Uterus (tissue), 2 donors: ENCODE measurements around the gene SMAD4.

Experiments
- POLR2A ChIP-seq, 2 donors: fragments of 450-650 bp; IDR thresholded peaks; one replicate each; pipeline ENCODE4 v1.6.1; 2016; ENCODE audit warnings: antibody characterized with exemption in 2 of 2, mild to moderate bottlenecking in 1 of 2, moderate library complexity in 1 of 2
- TF ChIP-seq, protein P1 (sequence below), 4 experiments: fragments of 200-600 bp in 2 of 4; fragments of 450-650 bp in 2 of 4; sonication (generic) in 2 of 4; IDR thresholded peaks; one replicate each; pipeline ENCODE4 v1.5.1; 2016 to 2019; ENCODE audit warnings: antibody characterized with exemption in 4 of 4, mild to moderate bottlenecking in 2 of 4, moderate library complexity in 1 of 4

DNA sequence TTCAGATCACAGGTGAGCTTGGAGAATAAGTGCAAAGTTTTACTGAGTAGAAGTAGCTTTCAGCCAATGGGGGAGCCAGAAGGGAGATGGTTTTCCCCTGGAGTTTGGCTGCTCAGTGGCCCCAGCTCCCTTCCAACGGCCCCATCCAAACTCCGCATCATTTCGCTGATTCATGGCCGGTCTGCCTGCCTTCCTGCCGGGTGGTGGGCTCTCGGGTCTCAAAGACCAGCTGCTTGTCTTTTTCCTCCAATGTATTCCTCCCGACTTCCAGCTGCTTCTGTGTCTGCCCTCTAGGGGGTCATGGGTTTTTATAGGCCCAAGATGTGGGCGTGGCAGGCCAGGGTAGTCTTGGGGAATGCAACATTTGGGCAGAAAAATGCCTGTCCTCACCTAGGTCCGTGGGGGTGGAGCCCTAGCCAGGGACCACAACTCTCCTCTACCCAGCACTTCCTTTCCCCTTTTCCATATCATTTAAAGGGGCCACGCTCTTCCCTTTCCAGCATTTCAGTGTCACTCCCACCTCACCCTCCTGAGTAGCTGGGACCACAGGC lies 94.0 kb downstream of the SMAD4 start:
- TF ChIP-seq POLR2A (IDR thresholded peaks at IDR 0.05), result no peak
- TF ChIP-seq, protein P1, sequence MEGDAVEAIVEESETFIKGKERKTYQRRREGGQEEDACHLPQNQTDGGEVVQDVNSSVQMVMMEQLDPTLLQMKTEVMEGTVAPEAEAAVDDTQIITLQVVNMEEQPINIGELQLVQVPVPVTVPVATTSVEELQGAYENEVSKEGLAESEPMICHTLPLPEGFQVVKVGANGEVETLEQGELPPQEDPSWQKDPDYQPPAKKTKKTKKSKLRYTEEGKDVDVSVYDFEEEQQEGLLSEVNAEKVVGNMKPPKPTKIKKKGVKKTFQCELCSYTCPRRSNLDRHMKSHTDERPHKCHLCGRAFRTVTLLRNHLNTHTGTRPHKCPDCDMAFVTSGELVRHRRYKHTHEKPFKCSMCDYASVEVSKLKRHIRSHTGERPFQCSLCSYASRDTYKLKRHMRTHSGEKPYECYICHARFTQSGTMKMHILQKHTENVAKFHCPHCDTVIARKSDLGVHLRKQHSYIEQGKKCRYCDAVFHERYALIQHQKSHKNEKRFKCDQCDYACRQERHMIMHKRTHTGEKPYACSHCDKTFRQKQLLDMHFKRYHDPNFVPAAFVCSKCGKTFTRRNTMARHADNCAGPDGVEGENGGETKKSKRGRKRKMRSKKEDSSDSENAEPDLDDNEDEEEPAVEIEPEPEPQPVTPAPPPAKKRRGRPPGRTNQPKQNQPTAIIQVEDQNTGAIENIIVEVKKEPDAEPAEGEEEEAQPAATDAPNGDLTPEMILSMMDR (IDR thresholded peaks at IDR 0.05), result no peak
